NB4 (cell line): ENCODE measurements around the gene TPM3.

ENCODE experiments used
- MYC ChIP-seq: IDR thresholded peaks from 2 replicates; pipeline ENCODE4 v1.6.1; 2011; ENCODE audit warnings: low read depth, low read length
- POLR2A ChIP-seq: IDR thresholded peaks from 2 replicates; pipeline ENCODE4 v1.6.1; 2011; ENCODE audit warnings: mild to moderate bottlenecking; ENCODE audit not compliant: insufficient read length; ENCODE audit errors: extremely low read depth
- TF ChIP-seq, protein P1 (sequence below): IDR thresholded peaks from one replicate; pipeline ENCODE4 v1.5.1; 2012; ENCODE audit warnings: low read depth, low read length
- TF ChIP-seq, protein P2 (sequence below): IDR thresholded peaks from 2 replicates; pipeline ENCODE4 v1.6.1; 2011; ENCODE audit warnings: low read depth, low read length

DNA sequence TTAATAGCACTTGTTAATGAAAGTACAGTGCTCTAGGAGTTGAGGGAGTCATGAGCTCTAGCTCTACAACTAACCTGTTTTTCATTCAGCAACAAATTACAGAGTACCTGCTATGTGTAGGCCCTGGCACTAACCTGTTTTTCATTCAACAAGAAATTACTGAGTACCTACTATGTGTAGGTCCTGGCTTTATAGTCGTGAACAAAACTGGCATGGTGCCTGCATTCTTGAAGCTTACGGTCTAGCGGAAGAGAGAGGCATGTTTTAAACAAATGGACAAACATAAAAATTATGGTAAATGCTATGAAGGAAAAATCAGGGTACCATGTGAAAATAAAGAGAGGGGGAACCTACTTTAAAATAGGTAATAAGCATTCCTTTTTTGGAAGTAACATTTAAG, 26.6 kb upstream of the TPM3 start:
- TF ChIP-seq, protein P1, sequence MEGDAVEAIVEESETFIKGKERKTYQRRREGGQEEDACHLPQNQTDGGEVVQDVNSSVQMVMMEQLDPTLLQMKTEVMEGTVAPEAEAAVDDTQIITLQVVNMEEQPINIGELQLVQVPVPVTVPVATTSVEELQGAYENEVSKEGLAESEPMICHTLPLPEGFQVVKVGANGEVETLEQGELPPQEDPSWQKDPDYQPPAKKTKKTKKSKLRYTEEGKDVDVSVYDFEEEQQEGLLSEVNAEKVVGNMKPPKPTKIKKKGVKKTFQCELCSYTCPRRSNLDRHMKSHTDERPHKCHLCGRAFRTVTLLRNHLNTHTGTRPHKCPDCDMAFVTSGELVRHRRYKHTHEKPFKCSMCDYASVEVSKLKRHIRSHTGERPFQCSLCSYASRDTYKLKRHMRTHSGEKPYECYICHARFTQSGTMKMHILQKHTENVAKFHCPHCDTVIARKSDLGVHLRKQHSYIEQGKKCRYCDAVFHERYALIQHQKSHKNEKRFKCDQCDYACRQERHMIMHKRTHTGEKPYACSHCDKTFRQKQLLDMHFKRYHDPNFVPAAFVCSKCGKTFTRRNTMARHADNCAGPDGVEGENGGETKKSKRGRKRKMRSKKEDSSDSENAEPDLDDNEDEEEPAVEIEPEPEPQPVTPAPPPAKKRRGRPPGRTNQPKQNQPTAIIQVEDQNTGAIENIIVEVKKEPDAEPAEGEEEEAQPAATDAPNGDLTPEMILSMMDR = no peak
- TF ChIP-seq POLR2A (no peak), MYC (no peak)
- TF ChIP-seq, protein P2, sequence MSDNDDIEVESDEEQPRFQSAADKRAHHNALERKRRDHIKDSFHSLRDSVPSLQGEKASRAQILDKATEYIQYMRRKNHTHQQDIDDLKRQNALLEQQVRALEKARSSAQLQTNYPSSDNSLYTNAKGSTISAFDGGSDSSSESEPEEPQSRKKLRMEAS = no peak
